ENCODE measurements around the gene PTP4A2. TPM values are rescaled to one million over a fixed set of nuclear protein-coding genes. Genes with fewer than 3 reads are reported as not detected.

PTP4A2 gene
- polyA plus RNA-seq, 3 donors: 227 to 501 (median 294) TPM

DNA sequence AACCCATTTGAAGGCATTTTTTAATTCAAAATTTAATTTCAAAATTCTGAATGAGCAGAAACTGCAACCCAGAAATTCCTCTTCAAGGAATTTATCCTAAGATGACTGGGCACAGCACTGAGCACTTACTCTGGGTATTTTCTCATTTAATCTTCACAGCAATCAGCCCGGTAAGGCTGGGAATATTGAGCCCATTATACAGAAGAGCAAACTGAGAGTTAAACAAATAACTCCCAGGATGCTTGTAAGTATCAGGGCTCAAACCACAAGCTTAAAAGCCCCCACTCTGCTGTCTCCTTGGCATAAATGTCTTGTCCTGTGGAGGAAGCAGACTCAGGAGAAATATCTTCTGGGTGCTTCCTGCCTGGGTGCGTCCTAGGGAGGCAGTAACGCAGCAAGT is 69.3 kb downstream of the PTP4A2 start:
- WGBS (ENCODE audit: insufficient coverage): 83% methylated on average over 2 of the region's 3 CpGs
- peaks cover 3 to 5% (median 5%) of the 10 kb centered on the region in 3 donors for H3K27me3 Mint-ChIP-seq (ENCODE audit: low read depth in 3 of 3)
- H3K4me1 ChIP-seq (ENCODE audit: control insufficient read depth in 1 of 2, insufficient read depth in 2 of 2, low read length in 2 of 2): no peaks in the 10 kb centered on the region
- peaks cover 0 to 4% (median 1%) of the 10 kb centered on the region in 7 donors for H3K9me3 Mint-ChIP-seq
- no peak for DNase-seq
- no peaks in the 10 kb centered on the region for H3K27me3 ChIP-seq (ENCODE audit: control insufficient read depth in 2 of 2, insufficient read depth in 2 of 2, low read length in 2 of 2)
- H2AFZ ChIP-seq (ENCODE audit: insufficient read depth, low read depth, low read length, poor library complexity, severe bottlenecking): no peak overlapping the region
- no peak overlapping the region for H3K27ac ChIP-seq (ENCODE audit: low read depth in 1 of 2, low read length in 2 of 2)
- no peaks in the 10 kb centered on the region for H3K79me2 ChIP-seq (ENCODE audit: insufficient read depth, low read length)
- no peak for TF ChIP-seq CTCF (IDR thresholded peaks at IDR 0.05)
- H3K36me3 ChIP-seq (replicated peaks in 1 of 2; ENCODE audit: control insufficient read depth in 1 of 2, insufficient read depth in 2 of 2, low read length in 2 of 2): no peaks in the 10 kb centered on the region
- H3K27ac Mint-ChIP-seq: no peak overlapping the region
- H3K9me3 ChIP-seq (replicated peaks in 1 of 2; ENCODE audit: control insufficient read depth in 1 of 2, insufficient read depth in 1 of 2, low read length in 2 of 2): no peaks in the 10 kb centered on the region
- H3K4me3 Mint-ChIP-seq: no peak overlapping the region
- H3K4me3 ChIP-seq (replicated peaks in 1 of 3; ENCODE audit: low read depth in 2 of 3, low read length in 3 of 3): no peak overlapping the region
- intact Hi-C loops (cut with micrococcal nuclease): no loop called here
- H4K20me1 ChIP-seq (ENCODE audit: insufficient read depth, low read length): no peaks in the 10 kb centered on the region
- H3K4me1 Mint-ChIP-seq: peaks cover 12% of the 10 kb centered on the region
- H3K4me2 ChIP-seq (replicated peaks; ENCODE audit: extremely low read depth, low read length, poor library complexity, severe bottlenecking): no peak overlapping the region
- H3K36me3 Mint-ChIP-seq: no peaks in the 10 kb centered on the region
- H3K9ac ChIP-seq (ENCODE audit: insufficient read depth, low read length, poor library complexity, severe bottlenecking): no peak overlapping the region

DNA sequence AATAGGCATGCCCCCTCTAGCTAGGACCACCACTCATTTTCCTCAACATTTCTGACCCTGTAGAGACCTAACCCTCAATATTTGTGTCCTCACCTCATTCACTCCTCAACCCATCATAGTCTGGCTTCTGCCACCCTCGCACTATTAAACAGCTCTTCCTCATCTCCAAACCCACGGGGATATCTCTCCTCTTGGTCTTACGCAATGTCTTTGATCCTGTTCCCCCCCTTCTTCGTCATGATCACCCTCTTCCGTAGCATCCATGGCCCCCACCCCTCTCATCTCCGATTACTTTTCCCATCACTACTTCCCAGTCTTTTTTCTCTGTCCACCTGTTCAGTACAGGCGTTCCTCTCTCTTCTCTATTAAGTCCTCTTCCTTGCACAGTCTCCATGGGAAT is 70.6 kb downstream of the PTP4A2 start:
- peaks cover 6% of the 10 kb centered on the region for H3K4me1 Mint-ChIP-seq
- intact Hi-C loops (cut with micrococcal nuclease): no loop called here
- no peak for DNase-seq

More for the DNA sequence above, 70.6 kb downstream of the PTP4A2 start:
- TF ChIP-seq CTCF (IDR thresholded peaks at IDR 0.05): no peak
- Mint-ChIP-seq H3K36me3 (no peaks in the 10 kb centered on the region), H3K9me3 (peaks cover 0 to under 1% (median 0%) of the 10 kb centered on the region in 7 donors), H3K27me3 (ENCODE audit: low read depth in 3 of 3) (peaks cover 3 to 4% (median 3%) of the 10 kb centered on the region in 3 donors), H3K4me3 (no peak overlapping the region), H3K27ac (no peak overlapping the region)
- H3K4me2 ChIP-seq (replicated peaks; ENCODE audit: extremely low read depth, low read length, poor library complexity, severe bottlenecking): no peak overlapping the region
- no peaks in the 10 kb centered on the region for H3K9me3 ChIP-seq (replicated peaks in 1 of 2; ENCODE audit: control insufficient read depth in 1 of 2, insufficient read depth in 1 of 2, low read length in 2 of 2)
- no peaks in the 10 kb centered on the region for H3K79me2 ChIP-seq (ENCODE audit: insufficient read depth, low read length)
- no peaks in the 10 kb centered on the region for H4K20me1 ChIP-seq (ENCODE audit: insufficient read depth, low read length)
- no peak overlapping the region for H3K9ac ChIP-seq (ENCODE audit: insufficient read depth, low read length, poor library complexity, severe bottlenecking)
- H3K27me3 ChIP-seq (ENCODE audit: control insufficient read depth in 2 of 2, insufficient read depth in 2 of 2, low read length in 2 of 2): no peaks in the 10 kb centered on the region
- 69% methylated on average over 6 of the region's 7 CpGs for WGBS (ENCODE audit: insufficient coverage)
- no peak overlapping the region for H3K27ac ChIP-seq (ENCODE audit: low read depth in 1 of 2, low read length in 2 of 2)
- no peaks in the 10 kb centered on the region for H3K36me3 ChIP-seq (replicated peaks in 1 of 2; ENCODE audit: control insufficient read depth in 1 of 2, insufficient read depth in 2 of 2, low read length in 2 of 2)
- no peaks in the 10 kb centered on the region for H3K4me1 ChIP-seq (ENCODE audit: control insufficient read depth in 1 of 2, insufficient read depth in 2 of 2, low read length in 2 of 2)
- H3K4me3 ChIP-seq (replicated peaks in 1 of 3; ENCODE audit: low read depth in 2 of 3, low read length in 3 of 3): no peak overlapping the region
- no peak overlapping the region for H2AFZ ChIP-seq (ENCODE audit: insufficient read depth, low read depth, low read length, poor library complexity, severe bottlenecking)

Measured in CD14-positive monocyte (primary cell).